Skin of body (tissue), 3 donors: ENCODE data around the gene KCNH3. TPM values are rescaled to one million over a fixed set of nuclear protein-coding genes. Genes with fewer than 3 reads are reported as not detected.
"Not testable (repeated sequence)": the region's sequence is repeated elsewhere in the genome, so short reads cannot be mapped to it uniquely, and the experiment has no call there.

Experiments
- DNase-seq: peaks from one replicate; lab custom pipeline; 2025; lab: John Stamatoyannopoulos, UW
- small RNA-seq: library from RNA; depleted of rRNA; stranded (forward); fragments of <200 nt; gene quantifications from one replicate; pipeline ENCODE3, GENCODE V24; 2014; ENCODE audit warnings: low replicate concordance
- total RNA-seq: library from RNA; depleted of rRNA; stranded (reverse); fragments of >200 nt; gene quantifications from one replicate; pipeline ENCODE4 v1.2.3, GENCODE V29; 2014

The KCNH3 gene
- total RNA-seq, 1 donor from 2014 or later: 0.49 TPM

DNA sequence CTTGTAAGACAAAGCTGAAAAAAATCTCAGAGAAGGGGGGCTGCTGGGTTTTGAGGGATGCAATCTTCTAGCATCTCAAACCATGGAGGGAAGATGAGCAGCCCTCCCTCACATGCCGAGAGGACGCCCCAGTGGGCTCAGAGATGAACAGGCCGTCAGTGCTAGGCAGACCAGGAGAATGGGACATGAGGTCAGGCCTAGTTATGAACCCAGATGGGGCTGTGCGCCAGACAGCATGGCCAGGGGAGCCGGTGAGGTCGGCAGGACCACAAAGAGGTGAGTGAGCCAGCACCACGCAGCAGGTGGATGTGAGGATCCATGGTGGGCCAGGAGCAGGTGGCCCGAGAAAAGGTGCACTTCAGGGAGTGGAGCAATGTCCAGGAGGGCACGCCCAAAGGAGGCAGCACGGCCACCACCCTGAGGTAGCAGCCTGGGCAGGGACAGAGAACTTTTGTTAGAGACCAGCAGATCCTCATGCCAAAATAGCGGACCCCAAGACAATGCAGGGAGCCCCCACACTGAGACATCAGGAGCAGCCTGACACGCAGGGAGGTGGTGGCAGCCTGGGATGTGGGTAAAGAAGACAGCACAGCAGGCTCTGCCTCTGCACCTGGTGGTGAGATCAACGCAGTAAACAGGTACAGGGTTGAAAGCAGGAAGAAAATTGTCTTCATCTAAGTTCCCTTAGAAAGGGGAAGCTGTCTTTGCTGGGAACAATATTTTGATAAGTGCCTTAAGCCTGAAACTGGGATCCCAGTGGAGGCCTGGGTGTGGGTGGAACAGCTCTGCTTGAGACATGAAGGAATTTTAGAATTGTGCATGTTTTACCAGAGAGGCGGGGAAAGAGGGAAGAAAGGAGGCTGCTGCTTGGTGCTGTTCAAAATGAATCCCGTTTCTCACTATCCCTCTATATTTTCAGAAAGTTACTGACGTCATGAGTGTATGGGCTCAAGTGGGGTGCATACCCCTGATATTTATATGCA, 46.9 kb downstream of the KCNH3 start:
- no peak for DNase-seq

DNA sequence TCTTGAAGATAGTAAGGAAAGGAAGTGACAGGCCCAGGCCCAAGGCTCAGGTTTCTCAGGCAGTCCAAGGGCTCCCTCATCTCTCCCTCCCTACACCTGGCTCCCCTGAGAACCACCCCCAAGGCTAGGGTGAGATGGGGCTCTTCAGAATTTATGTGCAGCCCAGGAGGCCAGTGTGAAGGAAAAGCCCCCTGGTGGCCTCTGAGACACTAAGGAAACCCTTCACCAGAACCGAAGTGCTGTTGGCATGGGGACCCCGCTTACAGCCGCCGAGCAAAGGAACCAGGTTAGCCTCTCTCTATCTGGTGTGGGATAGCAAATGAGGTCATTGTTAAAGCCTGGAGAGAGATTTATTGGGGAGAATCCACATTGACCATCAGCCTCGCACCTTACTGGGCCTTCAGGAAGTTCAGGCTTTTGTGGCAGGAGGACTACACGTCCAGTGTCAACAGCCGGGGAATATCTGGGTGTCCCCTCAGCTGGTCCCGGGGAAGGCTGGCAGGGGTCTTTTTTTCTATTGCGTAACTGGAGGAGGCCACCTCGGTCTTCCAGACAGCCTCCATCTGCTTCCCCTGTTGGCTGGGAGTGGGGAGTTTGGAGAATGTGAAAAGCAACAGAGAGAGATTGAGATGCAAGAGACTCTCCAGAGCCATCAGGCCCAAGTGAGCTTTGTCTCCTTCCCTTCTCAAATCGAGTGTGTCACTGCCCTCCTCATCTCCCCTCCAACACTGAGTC, 48.5 kb downstream of the KCNH3 start:
- no peak for DNase-seq

DNA sequence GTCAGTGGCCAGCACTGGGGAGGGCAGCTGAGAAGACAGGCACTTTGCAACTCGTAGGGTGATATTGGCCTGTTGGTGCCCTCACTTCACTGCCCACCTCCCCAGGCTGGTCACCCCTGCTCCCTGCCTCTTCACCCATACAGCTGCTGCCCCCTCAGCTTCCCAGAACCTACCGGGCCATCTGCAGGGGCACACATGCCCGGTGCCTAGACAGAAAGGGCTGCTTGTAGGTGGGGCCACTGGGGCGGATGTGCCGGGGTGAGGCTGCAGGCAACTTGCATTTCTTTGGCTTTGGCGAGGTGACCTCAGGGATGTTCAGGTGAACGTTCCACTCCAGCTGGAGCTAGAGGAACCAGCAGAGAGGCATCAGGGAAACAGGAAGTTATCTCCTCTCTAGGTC, 49.5 kb downstream of the KCNH3 start:
- DNase-seq: no peak

DNA sequence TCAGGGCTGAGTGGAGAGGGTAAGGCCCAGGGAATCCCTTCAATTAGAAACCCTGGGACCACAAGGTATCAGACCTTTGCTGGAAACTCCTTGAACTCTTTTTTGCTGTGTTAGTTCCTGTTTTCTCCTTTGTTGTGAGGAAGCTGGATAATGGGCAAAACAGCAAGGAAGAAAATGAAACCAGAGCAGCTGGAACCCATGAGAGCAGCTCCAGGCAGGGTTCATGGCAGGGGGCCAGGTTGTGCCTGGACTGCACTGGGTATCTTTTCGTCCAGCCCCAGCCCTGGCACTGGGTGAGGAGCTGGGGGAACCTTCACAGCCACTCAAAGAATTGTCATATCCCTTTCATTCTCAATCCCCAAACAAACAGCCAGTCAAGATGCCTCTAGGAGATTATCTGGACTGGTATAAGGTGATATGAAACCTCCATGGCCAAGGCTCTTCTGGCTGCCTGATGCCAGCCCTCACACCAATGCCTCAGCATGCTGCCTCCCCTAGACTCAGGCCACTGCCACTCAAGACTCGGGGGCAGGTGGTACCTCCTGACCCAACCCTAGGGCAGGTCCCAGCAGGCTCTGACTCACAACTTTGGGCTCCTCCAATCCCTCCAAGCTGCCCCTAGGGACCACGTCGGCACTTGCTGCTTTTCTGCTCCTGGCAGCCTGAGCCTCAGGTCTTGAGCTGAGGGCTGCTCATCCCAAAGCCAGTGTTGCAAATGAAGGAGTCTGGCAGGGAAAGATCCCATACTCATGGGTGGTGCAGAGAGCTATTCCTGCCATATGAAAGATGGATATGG, 50.1 kb downstream of the KCNH3 start:
- no peak for DNase-seq

DNA sequence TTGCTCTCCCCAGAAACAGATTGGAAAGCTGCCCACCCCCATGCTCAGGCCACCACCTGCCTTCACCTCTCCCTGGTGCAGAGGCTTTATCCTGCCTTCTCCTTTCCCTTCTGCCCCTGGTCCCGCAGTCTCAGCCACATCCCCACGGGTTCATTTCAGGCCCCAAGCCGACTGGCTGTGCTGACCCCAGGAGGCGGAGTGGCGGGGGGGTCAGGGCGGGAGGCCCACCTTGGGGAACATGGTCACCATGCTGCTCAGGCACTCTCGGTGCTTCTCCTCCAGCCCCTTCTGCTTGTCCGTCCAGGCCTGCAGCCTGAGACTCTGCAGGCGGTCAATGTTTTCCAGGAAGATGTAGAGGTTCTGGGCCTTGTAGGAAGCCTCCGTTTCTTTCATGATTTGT, 59.7 kb downstream of the KCNH3 start:
- DNase-seq: no peak

DNA sequence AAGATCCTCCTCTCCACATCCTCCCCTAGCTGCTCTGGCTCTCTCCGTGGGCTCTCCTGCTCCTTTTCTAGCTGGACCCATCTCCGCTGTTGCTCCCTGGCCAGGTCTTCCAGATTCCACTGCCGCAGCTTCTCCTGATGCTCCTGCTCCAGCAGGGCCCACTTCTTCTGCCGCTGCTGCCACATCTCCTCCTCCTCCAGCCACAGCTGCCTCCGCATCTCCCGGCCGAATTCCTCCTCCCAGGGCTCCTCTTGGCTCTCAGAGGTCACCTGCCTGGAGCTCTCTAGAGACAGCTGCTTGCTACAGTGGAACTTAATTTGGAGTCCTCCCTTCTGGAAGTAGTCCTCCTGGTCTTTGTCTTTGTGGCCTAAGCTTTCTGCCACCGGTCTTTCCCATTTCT, 61.1 kb downstream of the KCNH3 start:
- no peak for DNase-seq

DNA sequence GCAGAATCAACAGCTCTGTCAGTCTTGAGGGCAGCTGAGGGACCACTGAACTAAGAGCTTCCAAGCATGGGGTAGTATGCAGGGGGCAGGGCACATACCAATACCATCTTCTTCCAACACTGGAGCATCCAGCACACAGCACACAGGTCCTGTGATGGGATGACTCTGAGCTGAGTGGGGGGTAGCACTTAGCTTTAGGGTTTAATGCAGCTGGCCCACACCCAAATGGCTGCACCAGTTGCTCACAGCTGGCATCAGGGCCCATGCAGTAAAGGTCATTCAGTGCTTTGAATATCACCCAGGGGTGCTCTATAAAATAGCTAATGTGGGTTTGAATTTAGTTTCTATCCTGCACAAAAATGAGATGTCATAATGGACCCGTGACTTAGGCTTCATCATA, 64.9 kb downstream of the KCNH3 start:
- no peak for DNase-seq

DNA sequence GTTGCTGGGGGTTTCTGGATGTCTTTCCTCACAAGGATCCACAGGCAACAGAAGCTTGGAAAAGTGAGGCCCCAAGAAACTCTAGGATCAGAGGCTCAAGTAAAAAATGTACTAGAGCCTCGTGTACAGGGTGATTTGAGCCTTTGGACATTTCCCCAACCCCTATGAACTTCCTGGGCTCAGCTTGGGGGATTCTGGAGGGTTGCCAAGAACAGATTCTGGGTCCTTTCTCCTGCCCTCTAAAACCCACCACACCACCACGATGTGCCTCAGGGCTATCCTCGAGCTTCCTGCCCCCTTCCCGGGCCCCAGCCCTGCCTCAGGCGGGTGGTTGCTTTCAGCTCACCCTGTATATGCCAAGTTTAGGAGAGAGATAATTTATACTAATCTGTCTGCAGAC, 66.0 kb downstream of the KCNH3 start:
- DNase-seq: no peak

DNA sequence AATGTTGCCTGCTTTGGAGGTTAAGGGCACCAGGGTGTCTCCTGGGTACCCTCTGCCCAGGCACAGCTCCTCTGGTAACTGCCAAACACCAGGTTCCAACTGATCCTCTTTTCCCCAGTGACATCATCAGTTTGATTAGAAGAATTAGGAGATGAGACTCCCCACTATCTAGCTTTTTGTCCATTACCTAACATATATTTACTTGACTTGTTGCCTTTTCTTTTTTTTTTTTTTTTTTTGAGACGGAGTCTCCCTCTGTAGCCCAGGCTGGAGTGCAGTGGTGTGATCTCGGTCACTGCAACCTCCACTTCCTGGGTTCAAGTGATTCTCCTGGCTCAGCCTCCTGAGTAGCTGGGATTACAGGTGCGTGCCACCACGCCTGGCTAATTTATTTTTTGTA, 66.7 kb downstream of the KCNH3 start, which contains the start of gene FAM186B:
TSS of gene FAM186B (minus strand) at position 101 of the 400 bp plus-strand sequence. CDS start 162 bp downstream, outside the sequence.
- not testable (repeated sequence) for DNase-seq

Small RNA genes lying within 50 kb of the gene (small RNA-seq; reads per million reads assigned to genes)
- gene POLR2KP1 (not detected), gene RNU6-834P (not detected)

Other genes starting within 250 kb of the KCNH3 start
- gene PRPH, start 243.9 kb upstream of the KCNH3 start, total RNA-seq: 0.99 TPM
- gene TROAP, start 215.8 kb upstream of the KCNH3 start, total RNA-seq: 5.6 TPM
- gene C1QL4, start 201.8 kb upstream of the KCNH3 start, total RNA-seq: not detected
- gene DNAJC22, start 192.1 kb upstream of the KCNH3 start, total RNA-seq: 0.39 TPM
- gene SPATS2, start 171.6 kb upstream of the KCNH3 start, total RNA-seq: 24.6 TPM
- gene MCRS1, start 29.1 kb downstream of the KCNH3 start, total RNA-seq: 21.6 TPM
- 0.59 TPM for gene FAM186B, start 66.6 kb downstream of the KCNH3 start, total RNA-seq
- gene PRPF40B, start 84.5 kb downstream of the KCNH3 start, total RNA-seq: 10.4 TPM
- gene FMNL3, start 168.4 kb downstream of the KCNH3 start, total RNA-seq: 24.1 TPM
- gene TMBIM6, start 202.5 kb downstream of the KCNH3 start, total RNA-seq: 228 TPM